SK-N-MC (cell line): ENCODE data around the gene AMOTL2.

Source experiments
- EZH2 ChIP-seq: fragments of 200-600 bp; sonication (generic); IDR thresholded peaks from one replicate; pipeline ENCODE4 v1.6.1; 2017; ENCODE audit warnings: antibody characterized with exemption
- FOXP2 ChIP-seq: optimal IDR thresholded peaks from 2 replicates; pipeline ENCODE3; 2011; ENCODE audit warnings: mild to moderate bottlenecking, moderate library complexity; ENCODE audit not compliant: insufficient read depth; ENCODE audit errors: extremely low read length, control extremely low read depth
- POLR2AphosphoS5 ChIP-seq: IDR thresholded peaks from 2 replicates; pipeline ENCODE4 v1.6.1; 2012; ENCODE audit warnings: mild to moderate bottlenecking, low read depth, low read length, borderline replicate concordance

- TF ChIP-seq EZH2 (no peak), POLR2AphosphoS5 (no peak; the same call in 1 of the 2 replicates), FOXP2 (no peak)
Observed at GRCh38 chr3:134357914-134358811, 16.1 kb downstream of the AMOTL2 start.
